ENCODE results near the gene SUPT20HL2. TPM values are rescaled to one million over a fixed set of nuclear protein-coding genes. Genes with fewer than 3 reads are reported as not detected.

Gene SUPT20HL2
- total and polyA plus RNA-seq, 7 donors: 0.14 TPM; not detected in 6

- H3K9me3 ChIP-seq: no peaks in the 10 kb centered on the region
- H3K4me1 ChIP-seq: no peaks in the 10 kb centered on the region
- intact Hi-C loops (cut with DNase I): no loop called here
- TF ChIP-seq POLR2AphosphoS5 (IDR thresholded peaks at IDR 0.05): no peak
- no peak for TF ChIP-seq EP300 (IDR thresholded peaks at IDR 0.05)
- no peak for TF ChIP-seq POLR2A (IDR thresholded peaks at IDR 0.05)
- TF ChIP-seq CTCF (IDR thresholded peaks at IDR 0.05): no peak
- no peak overlapping the region for H3K27ac ChIP-seq
- no peaks in the 10 kb centered on the region for H3K27me3 ChIP-seq
- H3K36me3 ChIP-seq: no peaks in the 10 kb centered on the region
- H3K4me3 ChIP-seq: no peak overlapping the region
- DNase-seq: no peak
Measured at GRCh38 chrX:24339911-24340310, 26.0 kb upstream of the SUPT20HL2 start.

- Histone ChIP-seq H3K4me3 (no peak overlapping the region), H3K9me3 (no peaks in the 10 kb centered on the region), H3K4me1 (no peaks in the 10 kb centered on the region), H3K27ac (no peak overlapping the region), H3K36me3 (no peaks in the 10 kb centered on the region), H3K27me3 (no peaks in the 10 kb centered on the region)
- WGBS, 2 donors: 81 to 82% methylated on average over 1 of the region's 1 CpG
- intact Hi-C loops (cut with DNase I): no loop called here
- TF ChIP-seq EP300 (IDR thresholded peaks at IDR 0.05) (no peak), POLR2A (IDR thresholded peaks at IDR 0.05) (no peak), POLR2AphosphoS5 (IDR thresholded peaks at IDR 0.05) (no peak), CTCF (IDR thresholded peaks at IDR 0.05) (no peak)
- DNase-seq: no peak
Measured at GRCh38 chrX:24335871-24336270, 22.0 kb upstream of the SUPT20HL2 start.

- no peaks in the 10 kb centered on the region for H3K4me1 ChIP-seq
- no peak overlapping the region for H3K27ac ChIP-seq
- intact Hi-C loops (cut with DNase I): no loop called here
- H3K36me3 ChIP-seq: no peaks in the 10 kb centered on the region
- H3K27me3 ChIP-seq: no peaks in the 10 kb centered on the region
- no peak for TF ChIP-seq CTCF (IDR thresholded peaks at IDR 0.05)
- no peak for TF ChIP-seq POLR2AphosphoS5 (IDR thresholded peaks at IDR 0.05)
- no peak for TF ChIP-seq POLR2A (IDR thresholded peaks at IDR 0.05)
- TF ChIP-seq EP300 (IDR thresholded peaks at IDR 0.05): no peak
- no peaks in the 10 kb centered on the region for H3K9me3 ChIP-seq
- no peak for DNase-seq
- no peak overlapping the region for H3K4me3 ChIP-seq
Measured at GRCh38 chrX:24334461-24334860, 20.6 kb upstream of the SUPT20HL2 start.

- peak overlapping the region in 1 of 4 donors; percentile 23 for H3K27ac ChIP-seq
- intact Hi-C loops (cut with DNase I): no loop called here
- no peaks in the 10 kb centered on the region for H3K36me3 ChIP-seq
- TF ChIP-seq EP300 (IDR thresholded peaks at IDR 0.05): no peak
- TF ChIP-seq POLR2AphosphoS5 (IDR thresholded peaks at IDR 0.05): no peak
- no peak for TF ChIP-seq POLR2A (IDR thresholded peaks at IDR 0.05)
- no peak for TF ChIP-seq CTCF (IDR thresholded peaks at IDR 0.05)
- DNase-seq: no peak
- no peak overlapping the region for H3K4me3 ChIP-seq
- no peaks in the 10 kb centered on the region for H3K4me1 ChIP-seq
- no peaks in the 10 kb centered on the region for H3K27me3 ChIP-seq
- 76 to 80% methylated on average over 1 of the region's 1 CpG for WGBS, 2 donors
- no peaks in the 10 kb centered on the region for H3K9me3 ChIP-seq
Measured at GRCh38 chrX:24333371-24333770, 19.5 kb upstream of the SUPT20HL2 start.

- Histone ChIP-seq H3K9me3 (no peaks in the 10 kb centered on the region), H3K27me3 (no peaks in the 10 kb centered on the region), H3K4me3 (no peak overlapping the region), H3K4me1 (no peaks in the 10 kb centered on the region), H3K36me3 (no peaks in the 10 kb centered on the region), H3K27ac (no peak overlapping the region)
- TF ChIP-seq POLR2A (IDR thresholded peaks at IDR 0.05): no peak
- no peak for DNase-seq
- intact Hi-C loops (cut with DNase I): no loop called here
- 77 to 80% methylated on average over 4 of the region's 4 CpGs for WGBS, 2 donors
Measured at GRCh38 chrX:24332878-24333277, 19.0 kb upstream of the SUPT20HL2 start.

Measured in sigmoid colon (tissue), 7 donors.